CD4-positive, alpha-beta T cell treated with Interleukin-17A for 1 hour (primary cell): ENCODE measurements around the gene YEATS2.

Source experiments
- DNase-seq: peaks from one replicate; pipeline ENCODE4 v3.0.0-alpha.2; 2020

YEATS2 gene

GRCh38 chr3:183815951-183816475 is 118.4 kb downstream of the YEATS2 start:
- DNase-seq: no peak

- DNase-seq: no peak
Measured at GRCh38 chr3:183816681-183817510, 119.3 kb downstream of the YEATS2 start.

- DNase-seq: no peak
Measured at GRCh38 chr3:183817639-183818038, 120.0 kb downstream of the YEATS2 start.

- DNase-seq: no peak
Measured at GRCh38 chr3:183818041-183818620, 120.5 kb downstream of the YEATS2 start.

GRCh38 chr3:183818706-183819624 is 121.4 kb downstream of the YEATS2 start:
- DNase-seq: no peak

- no peak for DNase-seq
Measured at GRCh38 chr3:183819831-183820230, 122.2 kb downstream of the YEATS2 start.

- no peak for DNase-seq
Measured at GRCh38 chr3:183822631-183823030, 125.0 kb downstream of the YEATS2 start.

- DNase-seq: no peak
Measured at GRCh38 chr3:183823963-183824362, 126.4 kb downstream of the YEATS2 start.

GRCh38 chr3:183824761-183825455 is 127.3 kb downstream of the YEATS2 start:
- DNase-seq: no peak

- DNase-seq: peak; percentile 50
Measured at GRCh38 chr3:183825456-183826161, 128.0 kb downstream of the YEATS2 start, which contains the start of gene MAP6D1. Gene MAP6D1, minus strand, starts transcription at chr3:183825577. Its CDS starts 30 bp downstream, at chr3:183825547.

GRCh38 chr3:183826448-183827250 is 129.1 kb downstream of the YEATS2 start:
- DNase-seq: no peak

- DNase-seq: no peak
Measured at GRCh38 chr3:183827809-183828537, 130.4 kb downstream of the YEATS2 start.

- DNase-seq: no peak
Measured at GRCh38 chr3:183828538-183828870, 130.9 kb downstream of the YEATS2 start.

GRCh38 chr3:183829466-183829865 is 131.9 kb downstream of the YEATS2 start:
- no peak for DNase-seq

- no peak for DNase-seq
Measured at GRCh38 chr3:183830187-183830586, 132.6 kb downstream of the YEATS2 start.

GRCh38 chr3:183833516-183833915 is 135.9 kb downstream of the YEATS2 start:
- DNase-seq: no peak

- no peak for DNase-seq
Measured at GRCh38 chr3:183837390-183837789, 139.8 kb downstream of the YEATS2 start.

GRCh38 chr3:183837894-183838293 is 140.3 kb downstream of the YEATS2 start:
- DNase-seq: no peak

GRCh38 chr3:183839751-183840150 is 142.2 kb downstream of the YEATS2 start:
- DNase-seq: no peak

GRCh38 chr3:183844606-183845005 is 147.0 kb downstream of the YEATS2 start:
- DNase-seq: no peak
